Kidney epithelial cell (primary cell): ENCODE results near the gene HRG. TPM values are rescaled to one million over a fixed set of nuclear protein-coding genes. Genes with fewer than 3 reads are reported as not detected.

ENCODE experiments used
- DNase-seq: peaks from one replicate; pipeline ENCODE4 v3.0.0-alpha.2; 2010; ENCODE audit warnings: low read depth
- H3K27me3 ChIP-seq: 2 replicates; pipeline ENCODE4 v1.6.0; 2011; ENCODE audit warnings: low read length; ENCODE audit not compliant: control insufficient read depth, insufficient read depth
- H3K36me3 ChIP-seq: 2 replicates; pipeline ENCODE4 v1.5.1; 2011; ENCODE audit warnings: low read length; ENCODE audit not compliant: control insufficient read depth, insufficient read depth
- H3K4me3 ChIP-seq: 2 replicates; pipeline ENCODE4 v1.5.1; 2011; ENCODE audit warnings: low read depth, mild to moderate bottlenecking, control low read depth, low read length
- CTCF ChIP-seq: IDR thresholded peaks from 2 replicates; pipeline ENCODE4 v1.5.1; 2011; ENCODE audit warnings: mild to moderate bottlenecking, moderate library complexity, low read length, control low read depth, inconsistent platforms; ENCODE audit not compliant: insufficient read depth, poor library complexity, severe bottlenecking
- total RNA-seq: library from RNA; depleted of rRNA; stranded (reverse); fragments of >200 nt; gene quantifications from 2 replicates; pipeline ENCODE4 v1.2.3, GENCODE V29; 2015

HRG gene
- total RNA-seq, 1 donor from 2014 or later = 0.13 TPM

GRCh38 chr3:186620213-186621092 lies 45.4 kb upstream of the HRG start:
- no peak overlapping the region for H3K4me3 ChIP-seq
- DNase-seq = no peak
- H3K27me3 ChIP-seq = no peaks in the 10 kb centered on the region
- no peaks in the 10 kb centered on the region for H3K36me3 ChIP-seq
- TF ChIP-seq CTCF = no peak

DNA sequence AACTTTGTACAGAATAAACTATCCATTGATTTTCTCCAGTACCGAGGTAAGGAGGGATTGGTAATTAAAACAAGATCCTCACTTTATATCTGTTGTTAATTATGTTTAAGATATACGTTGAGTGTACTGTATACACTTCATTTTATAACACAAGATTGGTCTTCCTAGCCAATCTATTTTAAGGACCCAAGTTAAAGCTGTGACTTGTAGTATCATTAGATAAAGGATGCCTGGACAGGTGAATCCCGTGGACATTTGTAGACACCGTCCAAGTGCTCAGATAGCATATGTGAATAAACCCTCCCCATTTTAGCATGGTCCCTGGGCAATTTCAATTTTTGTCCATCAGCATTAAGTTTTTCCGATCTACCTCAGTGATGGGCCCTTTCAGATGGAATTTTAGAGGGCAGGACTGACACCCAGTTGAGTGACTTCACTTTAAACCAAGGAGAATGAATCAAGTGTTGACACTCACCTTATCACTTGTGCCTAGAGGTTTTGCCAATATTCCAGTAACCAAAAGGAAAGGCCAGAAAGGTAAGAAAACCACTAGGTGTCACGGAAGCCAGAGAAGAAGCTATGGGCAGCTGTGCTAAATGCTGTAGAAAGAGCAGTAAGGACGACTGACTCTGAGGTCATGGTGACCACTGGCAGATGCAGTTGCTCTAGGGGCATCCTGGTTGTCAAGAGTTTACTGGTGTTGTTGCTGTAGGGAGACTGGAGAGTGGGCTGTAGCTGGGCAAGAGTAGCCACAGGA lies 43.7 kb upstream of the HRG start:
- no peak for DNase-seq
- no peak for TF ChIP-seq CTCF
- Histone ChIP-seq H3K36me3 (no peaks in the 10 kb centered on the region), H3K27me3 (no peaks in the 10 kb centered on the region), H3K4me3 (no peak overlapping the region)

- Histone ChIP-seq H3K36me3 (no peaks in the 10 kb centered on the region), H3K27me3 (no peaks in the 10 kb centered on the region), H3K4me3 (no peak overlapping the region)
- TF ChIP-seq CTCF = no peak
- DNase-seq = no peak
Observed at GRCh38 chr3:186622651-186623310, 43.0 kb upstream of the HRG start.

GRCh38 chr3:186624598-186624997 lies 41.2 kb upstream of the HRG start:
- Histone ChIP-seq H3K36me3 (no peaks in the 10 kb centered on the region), H3K4me3 (no peak overlapping the region), H3K27me3 (no peaks in the 10 kb centered on the region)
- TF ChIP-seq CTCF = no peak
- no peak for DNase-seq

DNA sequence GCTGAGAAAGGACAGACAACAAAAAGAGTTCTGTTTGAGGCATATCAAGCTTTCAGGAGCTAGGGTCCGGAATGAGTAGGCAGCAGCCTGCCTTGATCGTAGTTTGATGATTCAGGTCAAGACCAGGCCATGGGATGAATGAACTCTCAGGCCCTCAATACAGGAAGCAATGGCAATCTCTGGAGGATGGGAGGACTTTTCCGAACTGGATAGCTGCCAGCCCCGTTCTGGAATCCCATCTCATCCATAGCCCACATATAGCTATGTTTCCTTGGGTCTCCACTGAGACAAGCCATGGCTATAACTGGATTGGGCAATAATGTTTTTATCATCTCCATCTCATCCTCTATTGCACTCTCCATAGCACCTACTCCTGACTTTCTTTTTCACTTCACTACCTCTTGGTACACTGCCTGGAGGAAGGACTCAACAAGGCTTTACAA lies 40.2 kb upstream of the HRG start:
- Histone ChIP-seq H3K36me3 (no peaks in the 10 kb centered on the region), H3K27me3 (no peaks in the 10 kb centered on the region), H3K4me3 (no peak overlapping the region)
- DNase-seq = no peak
- TF ChIP-seq CTCF = no peak
